DMS79 treated with DMSO at 0.1 percent for 48 hours (cell line): ENCODE measurements around the gene ANXA4.
"Not testable (repeated sequence)": the region's sequence is repeated elsewhere in the genome, so short reads cannot be mapped to it uniquely, and the experiment has no call there.

Experiments used
- DNase-seq: peaks from one replicate; lab custom pipeline; 2025; lab: John Stamatoyannopoulos, UW

Gene ANXA4

DNA sequence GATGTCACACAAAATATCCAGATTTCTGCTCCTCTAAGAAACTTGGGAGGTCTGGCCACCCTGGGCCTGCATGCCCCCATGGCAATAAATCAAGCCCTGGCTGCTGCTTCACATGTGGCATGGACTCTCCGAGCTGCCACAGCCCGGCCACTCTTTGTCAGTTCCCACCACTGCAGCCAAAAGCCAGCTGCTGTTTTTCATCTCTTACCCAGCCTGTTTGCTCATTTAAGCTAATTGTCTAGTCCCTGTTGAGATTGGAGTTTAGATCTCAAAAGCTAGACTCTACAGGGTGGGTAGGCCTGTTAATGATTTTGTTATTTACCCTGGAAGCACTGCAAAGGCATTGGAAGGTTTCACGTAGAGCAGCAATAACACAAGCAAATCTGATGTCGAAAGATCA, 20.9 kb upstream of the ANXA4 start:
- no peak for DNase-seq

DNA sequence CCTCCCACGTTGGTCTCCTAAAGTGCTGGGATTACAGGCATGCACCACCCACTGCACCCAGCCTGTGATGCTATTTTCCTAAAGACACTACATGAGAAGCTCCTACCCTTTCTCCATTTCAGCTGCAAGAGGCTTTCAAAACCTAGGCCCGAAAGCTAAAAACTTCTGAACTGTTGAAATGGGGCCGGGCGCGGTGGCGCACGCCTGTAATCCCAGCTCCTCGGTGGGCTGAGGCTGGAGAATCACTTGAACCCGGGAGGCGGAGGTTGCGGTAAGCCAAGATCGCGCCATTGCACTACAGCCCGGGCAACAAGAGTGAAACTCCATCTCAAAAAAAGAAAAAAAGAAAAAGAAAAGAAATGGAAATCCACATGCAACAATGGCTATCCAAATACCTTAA, 18.1 kb upstream of the ANXA4 start:
- no peak for DNase-seq

DNA sequence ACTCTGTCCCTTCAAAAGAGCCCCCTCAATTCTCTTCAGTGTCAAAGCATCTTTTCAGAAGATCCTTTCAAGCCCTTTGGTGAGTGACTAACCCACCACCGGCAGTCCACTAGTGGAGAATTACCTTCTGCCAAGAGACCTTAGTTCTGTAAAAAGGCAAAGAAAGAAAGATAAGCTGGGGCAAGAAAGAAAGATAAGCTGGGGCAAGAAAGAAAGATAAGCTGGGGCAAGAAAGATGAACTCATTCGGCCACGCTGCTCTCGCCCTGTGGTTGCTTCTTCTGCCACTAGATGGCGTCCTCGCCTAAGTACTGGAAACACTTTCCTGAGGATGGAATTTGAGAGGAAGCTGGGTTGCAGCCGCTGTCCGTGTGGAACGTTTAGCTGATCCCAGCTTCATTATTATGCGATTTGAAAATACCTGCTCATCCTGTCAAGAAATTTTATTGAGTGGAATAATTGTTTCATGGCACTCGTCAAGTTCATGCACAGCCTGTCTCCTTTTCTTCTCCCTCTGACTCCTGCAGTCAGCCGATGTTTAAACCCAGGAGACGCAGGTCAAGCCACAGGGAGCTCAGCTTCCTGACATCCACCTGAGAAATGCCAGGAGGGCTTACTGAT, 17.3 kb upstream of the ANXA4 start:
- DNase-seq: peak; percentile 77

DNA sequence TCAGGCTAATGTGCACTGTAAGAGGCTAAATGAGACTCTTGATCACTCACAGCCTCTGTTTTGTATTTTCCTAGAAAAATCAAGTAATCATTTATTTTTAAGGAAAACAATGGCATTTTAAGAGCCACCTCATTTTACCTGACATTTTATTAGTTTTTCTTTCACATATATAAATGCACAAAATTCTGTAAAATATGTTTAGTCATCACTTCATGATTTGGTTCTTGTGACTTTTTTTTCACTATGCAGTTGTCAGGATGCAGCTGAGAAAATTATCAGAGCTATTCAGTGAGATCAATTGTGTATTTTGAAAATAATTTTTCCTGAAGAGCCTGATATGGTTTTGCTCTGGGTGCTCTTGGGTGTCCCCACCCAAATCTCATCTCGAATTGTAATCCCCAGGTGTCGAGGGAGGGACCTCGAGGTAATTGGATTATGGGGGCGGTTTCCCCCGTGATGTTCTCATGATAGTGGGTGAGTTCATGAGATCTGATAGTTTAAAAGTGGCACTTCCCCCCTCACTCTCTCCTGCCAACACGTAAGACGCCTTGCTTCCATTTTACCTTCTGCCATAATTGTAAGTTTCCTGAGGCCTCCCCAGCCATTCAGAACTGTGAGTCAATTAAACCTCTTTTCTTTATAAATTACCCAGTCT, 16.1 kb upstream of the ANXA4 start:
- no peak for DNase-seq

DNA sequence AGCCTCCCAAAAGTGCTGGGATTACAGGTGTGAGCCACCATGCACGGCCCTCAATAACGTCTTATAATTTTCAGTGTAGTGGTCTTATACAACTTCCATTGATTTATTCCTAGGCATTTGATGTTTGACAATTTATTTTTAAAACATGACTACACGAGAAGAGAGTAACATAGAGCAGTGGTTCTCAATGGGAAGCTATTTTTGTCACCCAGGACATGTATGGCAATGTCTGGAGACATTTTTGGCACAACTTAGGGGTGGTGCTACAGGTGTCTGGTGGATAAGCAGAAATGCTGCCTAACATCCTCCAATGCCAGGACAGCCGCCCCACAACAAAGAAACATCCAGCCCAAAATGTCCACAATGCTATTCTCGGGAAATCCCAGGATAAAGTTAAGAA, 12.7 kb upstream of the ANXA4 start:
- DNase-seq: no peak

DNA sequence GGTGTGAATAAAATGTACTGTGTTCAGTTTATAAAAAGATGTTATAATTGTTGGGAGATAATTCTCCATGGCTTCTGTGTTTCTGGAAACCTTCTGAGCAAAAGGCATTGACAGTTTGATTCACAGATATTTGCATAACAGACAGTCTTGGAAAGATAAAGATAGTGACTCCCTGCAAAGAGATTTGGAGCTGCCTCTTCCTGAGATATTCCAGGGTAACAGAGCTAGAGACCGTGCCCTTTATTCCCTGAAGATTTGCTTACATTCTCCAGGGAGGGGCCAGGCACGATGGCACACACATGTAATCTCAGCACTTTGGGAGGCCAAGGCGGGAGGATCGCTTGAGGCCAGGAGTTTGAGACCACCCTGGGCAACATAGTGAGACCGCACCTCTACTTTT, 12.2 kb upstream of the ANXA4 start:
- no peak for DNase-seq

DNA sequence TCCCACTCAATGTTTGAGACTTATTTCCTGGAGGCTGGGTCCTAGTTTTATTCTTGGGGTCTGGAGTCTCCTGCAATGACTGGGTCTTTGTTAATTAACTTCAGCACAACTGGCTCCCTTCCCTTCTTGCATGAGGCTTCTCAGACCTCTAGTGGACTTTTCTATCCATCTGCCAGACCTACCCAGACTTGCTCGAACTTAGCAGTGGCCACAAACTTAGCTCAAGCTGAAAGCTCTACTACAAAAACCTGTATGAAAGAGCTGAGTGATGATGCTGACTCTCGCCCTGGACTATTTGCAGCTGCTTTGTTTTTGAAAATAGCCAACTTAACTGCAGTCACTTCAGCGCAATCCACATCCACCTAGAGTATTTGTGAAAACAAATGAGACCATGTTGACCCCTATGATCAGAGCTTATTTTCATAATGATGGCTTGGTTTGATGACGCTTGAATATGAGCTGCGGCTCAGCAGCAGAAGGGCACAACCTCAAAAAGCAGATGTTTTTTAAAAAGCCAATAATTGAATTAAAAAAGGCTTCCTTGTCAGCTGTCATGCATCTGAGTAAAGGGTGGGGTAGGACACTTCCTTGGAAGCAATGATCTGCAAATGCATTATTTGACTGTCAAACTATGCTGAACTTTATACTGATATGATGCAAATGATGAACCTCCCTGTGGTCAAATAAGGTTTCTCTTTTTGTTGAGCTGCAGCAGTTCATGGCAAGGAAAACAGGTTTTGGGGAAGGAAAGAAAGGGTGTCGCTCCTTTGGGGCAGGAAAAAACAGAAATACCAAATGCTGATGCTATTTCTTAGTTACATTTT, 10.6 kb upstream of the ANXA4 start:
- DNase-seq: no peak

DNA sequence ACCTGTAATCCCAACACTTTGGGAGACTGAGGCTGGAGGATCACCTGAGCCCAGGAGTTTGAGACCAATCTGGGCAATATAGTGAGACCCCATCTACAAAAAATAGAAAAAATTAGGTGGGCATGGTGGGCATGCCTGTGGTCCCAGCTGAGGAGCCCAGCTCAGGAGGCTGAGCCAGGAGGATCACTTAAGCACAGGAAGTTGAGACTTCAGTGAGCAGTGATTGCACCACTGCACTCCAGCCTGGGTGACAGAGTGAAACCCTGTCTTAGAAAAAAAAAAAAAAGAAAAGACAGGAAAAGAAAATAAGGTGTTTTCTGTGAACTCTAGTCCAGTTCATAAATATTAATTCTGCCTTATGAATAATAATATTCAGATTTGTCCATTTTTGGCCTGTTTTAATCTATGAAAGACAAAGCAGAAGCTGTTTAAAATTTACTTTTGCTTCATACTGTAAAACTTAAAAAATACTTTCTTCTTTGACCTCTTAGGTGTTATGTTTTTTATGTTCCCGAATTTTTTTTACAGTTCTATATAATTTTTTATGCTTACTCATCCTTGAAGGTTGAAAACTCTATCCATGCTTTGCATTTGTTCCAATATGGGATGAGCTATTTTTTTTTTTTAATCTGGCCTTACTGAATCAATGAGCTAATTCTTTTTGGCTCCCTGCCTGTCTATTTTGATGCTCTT, 8.4 kb upstream of the ANXA4 start:
- DNase-seq: no peak

DNA sequence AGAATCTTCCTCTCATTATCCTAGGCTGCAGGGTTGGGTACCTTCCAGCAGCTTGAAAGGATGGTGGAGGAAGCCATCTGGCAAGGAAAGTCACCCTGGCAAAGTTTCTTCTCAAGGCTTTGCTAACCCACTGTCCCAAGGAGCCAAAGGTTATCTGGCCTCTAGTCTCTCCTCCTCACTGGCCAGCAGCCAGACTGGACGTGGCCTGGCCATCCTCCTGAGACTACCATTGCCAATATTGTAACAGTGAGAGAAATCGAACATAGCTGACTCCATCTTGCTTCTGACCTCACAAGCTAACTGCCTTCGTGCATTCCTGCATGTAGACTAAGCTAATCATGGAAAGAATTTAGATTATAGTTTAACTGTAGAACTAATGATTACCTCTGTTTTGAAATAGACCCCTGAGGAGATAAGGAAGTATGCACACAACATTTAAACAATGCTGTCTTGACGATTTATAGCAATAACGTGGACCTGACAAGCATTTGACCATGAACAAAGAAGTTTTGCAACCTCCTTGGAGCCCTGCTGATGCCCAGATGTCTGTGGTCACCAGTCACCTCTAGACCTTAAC, 7.8 kb upstream of the ANXA4 start:
- no peak for DNase-seq

DNA sequence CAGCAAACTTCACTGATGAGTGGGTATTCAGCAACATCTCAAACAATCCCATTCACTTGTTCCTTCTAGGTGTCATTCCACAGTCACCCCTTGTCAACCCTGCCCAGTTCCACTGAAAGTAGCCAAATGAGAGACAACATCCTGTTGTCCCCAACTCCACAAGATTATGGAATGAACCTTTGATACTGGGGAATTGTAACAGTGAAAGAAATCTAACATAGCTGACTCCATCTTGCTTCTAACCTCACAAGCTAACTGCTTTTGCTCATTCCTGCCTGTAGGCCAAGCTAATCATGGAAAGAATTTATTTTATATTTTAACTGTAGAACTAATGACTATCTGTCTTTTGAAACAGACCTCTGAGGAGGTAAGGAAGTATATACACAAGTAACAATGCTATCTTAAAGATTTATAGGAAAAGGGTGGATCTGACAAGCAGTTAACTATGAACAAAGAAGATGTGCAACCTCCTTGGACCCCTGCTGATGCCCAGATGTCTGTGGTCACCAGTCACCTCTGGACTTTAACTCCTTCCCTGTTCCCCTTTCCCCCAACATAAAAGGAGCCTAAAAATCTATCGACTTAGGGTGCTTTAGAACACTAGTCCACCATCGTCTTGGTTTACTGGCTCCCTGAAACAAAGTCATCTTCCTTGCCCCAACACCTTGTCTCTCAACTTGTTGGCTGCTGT, 6.9 kb upstream of the ANXA4 start:
- no peak for DNase-seq

DNA sequence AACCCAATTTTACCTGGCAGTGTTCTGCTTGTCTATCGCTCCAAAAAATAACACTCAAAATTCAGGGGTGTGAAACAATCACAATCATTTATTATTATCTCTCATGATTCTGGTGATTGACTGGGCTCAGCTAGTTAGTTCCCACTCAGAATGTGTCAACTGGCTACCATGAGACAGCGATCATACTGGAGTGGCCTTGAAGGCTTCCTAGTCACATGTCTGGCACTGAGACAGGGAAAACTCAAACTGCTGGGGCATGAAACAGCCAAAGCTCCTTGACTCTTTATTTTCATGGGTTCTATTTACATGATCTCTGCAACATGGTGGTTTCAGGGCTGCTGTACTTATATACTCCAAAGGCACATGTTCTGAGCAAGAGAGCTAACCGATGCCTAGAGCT, 6.2 kb upstream of the ANXA4 start:
- no peak for DNase-seq

DNA sequence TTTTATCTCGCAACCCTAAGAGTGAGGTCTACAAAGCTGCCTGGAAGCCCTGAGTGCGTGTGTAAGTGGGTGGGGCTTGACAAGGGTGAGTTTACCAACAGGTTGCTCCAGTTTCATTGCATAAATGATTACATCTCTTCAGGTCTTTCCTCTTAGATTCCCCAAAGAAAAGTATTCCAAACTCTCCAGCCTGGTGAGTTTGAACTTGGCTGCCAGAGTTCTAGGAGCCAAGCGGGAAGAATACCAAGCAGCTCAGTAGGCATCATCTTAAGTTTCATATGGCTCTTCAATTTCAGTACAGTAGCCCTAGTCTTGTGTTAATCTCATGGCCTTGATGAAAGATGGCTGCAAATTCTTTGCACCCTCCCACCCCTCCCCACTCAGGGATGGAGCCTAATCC, 3.8 kb upstream of the ANXA4 start:
- not testable (repeated sequence) for DNase-seq

DNA sequence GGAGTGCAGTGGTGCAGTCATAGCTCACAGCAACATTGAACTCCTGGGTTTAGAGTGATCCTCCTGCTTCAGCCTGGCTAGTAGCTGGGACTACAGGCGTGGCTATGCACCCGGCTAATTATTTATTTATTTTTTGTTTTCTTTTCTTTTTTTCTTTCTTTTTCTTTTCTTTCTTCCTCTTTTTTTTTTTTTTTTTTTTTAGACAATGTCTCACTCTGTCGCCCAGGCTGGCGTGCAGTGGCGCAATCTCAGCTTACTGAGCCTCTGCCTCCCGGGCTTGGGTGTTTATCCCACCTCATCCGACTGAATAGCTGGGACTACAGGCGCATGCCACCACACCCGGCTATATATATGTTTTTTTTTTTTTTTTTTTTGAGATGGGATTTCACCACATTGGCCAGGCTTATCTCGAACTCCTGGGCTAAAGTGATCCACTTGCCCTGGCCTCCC, 1.4 kb upstream of the ANXA4 start:
- DNase-seq: no peak

DNA sequence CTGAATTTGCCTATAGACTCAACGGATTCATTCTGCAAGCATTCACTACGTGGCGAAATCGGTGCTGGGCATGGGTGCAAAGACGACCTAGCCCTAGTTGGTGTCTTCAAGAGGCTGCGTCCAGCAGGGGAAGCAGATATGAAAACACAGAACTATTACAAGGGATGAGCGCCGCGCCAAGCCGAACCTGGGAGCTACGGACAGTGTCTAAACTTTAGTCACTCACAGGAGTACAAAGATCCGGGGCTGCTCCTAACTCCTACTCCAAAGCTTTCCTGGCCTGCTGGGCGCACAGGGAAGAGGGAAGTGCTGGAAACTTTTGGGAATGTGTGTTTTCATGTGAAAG, 732 bp upstream of the ANXA4 start:
- DNase-seq: no peak

DNA sequence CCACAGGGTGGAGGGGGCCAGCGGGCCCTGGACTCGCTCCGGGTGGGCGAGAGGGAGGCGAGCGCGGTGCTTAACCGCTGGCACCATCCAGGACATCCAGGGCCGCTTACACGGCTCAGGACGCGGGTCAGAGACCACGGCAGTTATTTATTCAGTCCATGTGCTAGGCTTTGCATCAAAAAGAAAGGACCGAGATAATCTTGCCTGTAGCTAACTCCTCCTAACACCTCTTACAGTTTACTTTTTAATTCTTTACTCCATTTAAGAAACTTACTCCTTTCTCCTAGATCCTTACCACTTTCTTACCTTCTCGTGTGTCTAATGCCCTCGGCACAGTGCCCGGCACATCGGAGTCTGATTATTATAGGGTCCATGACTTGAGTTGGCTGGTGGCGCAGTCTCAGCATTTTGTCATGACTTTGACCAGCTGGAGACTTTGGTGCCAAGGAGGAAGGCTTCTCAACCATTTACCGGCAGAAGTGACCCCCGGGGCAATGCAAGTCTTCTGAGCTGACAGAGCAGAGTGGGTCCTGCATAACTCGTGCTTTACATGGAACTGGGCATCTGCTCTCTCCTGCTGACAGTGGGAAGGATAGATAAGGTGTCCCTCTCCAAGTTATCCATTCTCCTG, 503 bp downstream of the ANXA4 start:
- no peak for DNase-seq

DNA sequence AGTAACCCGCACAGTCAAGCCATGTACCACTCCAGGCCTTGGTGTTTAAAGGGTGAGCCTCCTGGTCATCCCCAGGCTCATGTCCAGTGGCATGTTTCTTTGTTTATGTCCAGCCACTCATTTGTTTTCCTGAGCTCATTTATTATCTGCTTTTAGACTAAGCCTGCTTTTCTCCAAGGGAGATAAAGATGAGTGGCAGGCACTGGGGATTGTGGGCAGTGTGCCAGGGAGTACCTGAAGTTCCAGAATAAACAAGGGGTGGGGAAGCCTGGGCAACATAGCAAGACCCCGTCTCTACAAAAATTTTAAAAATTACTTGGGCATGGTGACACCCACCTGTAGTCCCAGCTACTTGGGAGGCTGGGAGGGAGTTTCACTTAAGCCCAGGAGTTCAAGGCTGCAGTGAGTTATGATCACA, 1.9 kb downstream of the ANXA4 start:
- DNase-seq: no peak

DNA sequence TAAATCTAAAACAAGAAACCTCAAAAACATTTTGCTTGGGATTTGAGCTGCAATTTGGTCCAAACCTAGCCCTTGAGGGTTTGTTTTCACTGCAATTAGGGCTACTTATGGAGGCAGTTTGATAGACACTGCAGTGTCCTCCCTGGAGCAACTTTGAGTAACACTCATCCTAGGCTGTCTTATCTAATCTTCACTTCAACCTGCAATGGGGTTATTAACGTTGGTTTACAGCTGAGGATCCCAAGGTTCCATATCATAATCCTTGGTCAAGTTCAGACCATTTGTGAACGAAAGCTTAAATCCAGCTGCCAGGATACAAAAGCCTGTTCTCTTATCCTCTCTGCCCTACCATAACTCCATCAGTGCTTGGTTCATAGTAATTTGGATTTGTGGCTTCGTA, 2.5 kb downstream of the ANXA4 start:
- DNase-seq: no peak

DNA sequence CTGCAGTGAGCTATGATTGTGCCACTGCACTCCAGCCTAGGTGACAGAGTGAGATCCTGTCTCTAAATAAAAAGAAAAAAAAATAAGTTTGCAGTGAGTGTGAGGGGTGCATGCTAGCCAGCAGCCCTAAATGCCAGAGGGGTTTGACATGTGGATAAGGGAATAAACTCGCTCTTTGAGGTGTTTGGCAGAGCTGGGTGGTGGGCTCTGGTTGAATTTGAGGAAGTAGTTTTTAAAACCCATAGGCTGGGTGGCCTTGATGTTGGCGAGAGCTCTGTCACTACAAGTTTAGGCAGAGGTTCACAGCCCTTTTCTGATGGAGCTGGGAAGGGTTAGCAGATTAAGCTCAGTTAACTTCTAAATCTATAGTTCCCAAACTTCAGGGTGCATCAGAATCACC, 3.1 kb downstream of the ANXA4 start:
- no peak for DNase-seq

DNA sequence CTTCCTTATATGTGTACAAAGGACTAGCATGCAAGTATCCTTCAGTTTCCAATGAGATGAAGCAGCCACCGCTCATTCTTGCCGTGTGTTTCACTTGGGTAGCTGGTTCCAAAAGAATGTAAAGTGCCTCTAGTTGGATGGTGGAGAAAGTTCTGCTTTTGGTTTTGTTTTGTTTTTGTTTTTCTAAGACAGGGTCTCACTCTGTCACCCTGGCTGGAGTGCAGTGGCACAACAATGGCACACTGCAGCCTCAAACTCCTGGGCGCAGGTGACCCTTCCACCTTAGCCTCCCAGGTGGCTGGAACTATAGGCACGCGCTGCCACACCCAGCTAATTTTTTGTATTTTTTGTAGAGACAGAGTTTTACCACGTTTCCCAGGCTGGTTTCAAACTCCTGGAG, 8.3 kb downstream of the ANXA4 start:
- no peak for DNase-seq

DNA sequence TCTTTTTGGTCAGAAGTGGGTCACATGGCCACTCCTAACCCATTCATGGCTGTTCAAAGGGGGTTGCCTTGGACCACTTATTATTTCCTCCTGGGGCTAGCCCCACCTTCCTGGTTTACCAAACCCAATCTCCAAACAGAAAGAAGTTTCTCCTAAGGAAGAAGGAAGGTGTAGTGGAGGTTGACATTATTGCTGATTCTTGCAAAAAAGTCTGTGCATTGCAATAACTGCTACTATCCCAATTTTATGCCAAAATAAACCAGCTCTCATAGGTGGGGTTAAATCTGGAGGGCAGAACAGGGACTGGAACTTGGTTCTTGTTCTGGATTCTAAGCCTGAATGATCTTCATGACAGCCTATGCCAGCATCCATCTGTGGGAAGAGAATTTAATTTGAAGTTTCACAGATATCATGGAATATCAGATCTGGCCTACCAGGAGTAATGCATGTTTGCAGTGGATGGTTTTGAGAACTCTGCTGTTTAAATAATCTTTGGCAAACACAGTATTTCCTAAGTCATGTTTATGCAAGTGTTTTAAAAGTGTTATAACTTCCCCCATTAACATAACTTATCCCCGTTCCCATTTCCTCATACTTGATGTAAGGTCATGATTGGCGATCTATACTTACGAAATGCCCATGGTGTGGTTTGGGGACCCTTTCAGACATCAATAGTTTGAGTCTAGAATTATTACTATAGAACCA, 11.9 kb downstream of the ANXA4 start:
- DNase-seq: no peak

DNA sequence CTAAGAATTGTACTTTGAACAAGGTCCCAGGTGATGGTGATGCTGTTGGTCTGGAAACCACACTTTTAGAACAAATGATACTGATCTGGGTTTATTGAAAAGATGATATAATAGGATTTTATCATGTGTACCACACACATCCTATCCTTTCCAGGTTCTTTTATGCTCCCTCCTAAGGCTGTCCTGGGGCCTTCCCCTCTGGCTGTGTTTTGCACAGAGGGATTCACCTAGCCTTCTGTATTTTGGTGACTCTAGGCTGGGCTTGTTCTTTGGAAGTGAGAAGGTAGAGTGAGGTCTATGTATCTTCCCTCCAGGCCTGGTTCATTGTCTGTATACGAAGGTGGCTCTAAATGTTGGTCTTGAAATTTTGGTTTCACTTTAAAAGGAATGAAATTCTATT, 12.7 kb downstream of the ANXA4 start:
- DNase-seq: no peak
